Endometrial microvascular endothelial cells (primary cell): Measurements from ENCODE around the gene CFAP61. TPM values are rescaled to one million over a fixed set of nuclear protein-coding genes. Genes with fewer than 3 reads are reported as not detected.

Source experiments
- in situ Hi-C: cut with HindIII; loops from 2 replicates; pipeline ENCODE4 v1.10.0; 2017; ENCODE audit warnings: low sequenced_read_pairs, low pct_unique_long_range_greater_than_20kb; ENCODE audit errors: inconsistent ontology term
- total RNA-seq: library from RNA; depleted of rRNA; stranded (reverse); fragments of >200 nt; gene quantifications from one replicate; pipeline ENCODE4 v1.2.3, GENCODE V29; 2015; ENCODE audit errors: inconsistent ontology term

The CFAP61 gene
- total RNA-seq, 1 donor from 2014 or later: not detected

GRCh38 chr20:20363434-20363798, 311.1 kb downstream of the CFAP61 start:
- in situ Hi-C loops: no loop called here

DNA sequence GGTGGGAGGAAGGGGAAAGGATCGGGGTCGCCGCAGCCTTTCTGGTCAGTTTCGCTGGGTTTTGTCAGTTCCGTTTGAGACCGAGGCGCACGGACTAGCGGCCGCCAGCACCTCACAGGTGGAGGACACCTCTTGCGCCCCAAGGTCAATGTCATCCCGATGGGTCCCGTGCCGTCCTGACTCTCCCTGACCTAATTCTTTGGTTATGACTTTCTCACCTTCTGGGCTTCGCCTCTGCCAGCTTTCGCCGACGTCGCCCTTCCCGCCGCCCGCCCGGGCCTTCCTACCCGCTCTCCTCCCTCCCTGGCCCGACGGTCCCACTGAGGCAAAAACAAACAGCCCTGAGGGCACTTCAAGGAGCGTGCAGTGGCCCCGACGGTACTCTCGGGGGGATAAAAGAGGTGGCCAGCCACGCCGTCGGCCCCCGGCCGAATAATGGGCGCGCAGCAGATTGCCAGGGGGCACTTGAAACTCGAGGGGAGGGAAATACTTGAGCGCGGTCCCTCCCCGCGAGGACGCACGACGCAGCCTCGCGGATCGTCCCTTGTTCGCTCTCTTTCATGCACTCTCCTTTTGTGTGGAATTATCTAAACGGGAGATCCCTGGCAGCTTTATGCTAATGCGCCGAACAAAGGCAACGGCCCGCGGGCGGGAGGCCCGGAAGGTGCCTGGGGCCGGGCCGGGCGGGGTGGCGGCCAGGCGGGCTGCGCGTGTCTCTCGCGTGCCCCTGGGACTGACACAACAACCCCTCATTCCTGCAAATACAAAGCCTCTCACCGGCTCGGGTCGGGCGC, 311.7 kb downstream of the CFAP61 start:
- in situ Hi-C loops: no loop called here

DNA sequence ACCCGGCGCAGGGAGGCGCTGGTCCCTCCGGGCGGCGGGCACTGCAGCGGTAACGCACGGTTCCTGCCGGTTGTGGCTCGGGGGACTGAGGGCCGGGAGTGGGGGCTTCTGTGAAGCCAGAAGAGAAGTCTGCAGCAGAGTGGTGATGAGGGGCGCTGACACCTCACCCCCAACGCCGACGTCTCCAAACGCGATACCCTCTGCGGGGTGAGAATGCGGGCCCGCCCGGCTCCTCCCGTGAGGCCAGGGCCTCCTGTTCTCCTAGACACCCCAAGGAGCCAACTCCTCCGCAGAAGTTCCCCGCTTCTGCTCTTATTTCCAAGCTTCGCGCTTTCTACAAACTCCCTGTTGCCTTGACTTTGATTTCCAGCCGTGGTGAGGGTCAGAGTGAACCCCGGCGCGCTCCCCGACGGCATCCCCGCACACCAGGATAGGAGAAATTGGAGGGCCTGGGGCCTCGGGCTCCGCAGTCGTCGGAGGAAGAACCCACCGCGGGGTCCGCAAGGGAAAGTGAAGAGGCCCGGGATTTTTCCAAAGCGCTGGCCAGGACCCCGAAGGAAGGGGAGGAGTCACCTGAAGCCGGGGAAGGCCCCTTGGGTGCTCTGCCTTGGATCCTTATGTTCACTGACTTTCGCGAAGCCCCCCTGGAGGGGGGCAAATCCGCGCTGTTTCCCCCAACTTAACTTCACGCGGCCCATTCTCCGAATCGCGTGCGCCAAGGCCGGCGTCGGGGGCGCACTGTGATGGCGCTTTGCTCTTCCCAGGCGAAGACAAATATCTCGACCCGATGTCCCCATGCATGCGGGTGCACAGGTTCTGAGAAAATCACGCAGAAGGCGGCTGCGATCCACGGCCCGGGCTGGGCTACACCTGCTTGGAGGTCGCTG, 312.5 kb downstream of the CFAP61 start:
- in situ Hi-C loops: no loop called here

GRCh38 chr20:20365480-20366161, 313.3 kb downstream of the CFAP61 start:
- in situ Hi-C loops: no loop called here

DNA sequence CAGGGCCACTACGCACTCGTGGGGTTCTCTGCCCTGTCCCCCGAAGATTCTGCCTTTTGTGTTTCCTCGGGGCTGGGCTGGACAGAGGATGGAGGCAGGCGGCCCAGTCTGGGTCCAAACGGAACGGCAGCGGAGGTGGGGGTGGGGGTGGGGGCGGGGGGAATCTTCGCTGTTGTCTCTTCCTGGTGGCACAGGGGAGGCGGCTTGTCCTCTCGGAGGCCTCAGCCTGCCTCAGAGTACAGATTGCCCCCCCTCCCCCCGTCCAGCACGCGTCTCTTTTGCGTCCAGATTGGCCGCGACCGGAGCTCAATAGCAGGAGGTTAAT, 314.2 kb downstream of the CFAP61 start:
- in situ Hi-C loops: no loop called here

DNA sequence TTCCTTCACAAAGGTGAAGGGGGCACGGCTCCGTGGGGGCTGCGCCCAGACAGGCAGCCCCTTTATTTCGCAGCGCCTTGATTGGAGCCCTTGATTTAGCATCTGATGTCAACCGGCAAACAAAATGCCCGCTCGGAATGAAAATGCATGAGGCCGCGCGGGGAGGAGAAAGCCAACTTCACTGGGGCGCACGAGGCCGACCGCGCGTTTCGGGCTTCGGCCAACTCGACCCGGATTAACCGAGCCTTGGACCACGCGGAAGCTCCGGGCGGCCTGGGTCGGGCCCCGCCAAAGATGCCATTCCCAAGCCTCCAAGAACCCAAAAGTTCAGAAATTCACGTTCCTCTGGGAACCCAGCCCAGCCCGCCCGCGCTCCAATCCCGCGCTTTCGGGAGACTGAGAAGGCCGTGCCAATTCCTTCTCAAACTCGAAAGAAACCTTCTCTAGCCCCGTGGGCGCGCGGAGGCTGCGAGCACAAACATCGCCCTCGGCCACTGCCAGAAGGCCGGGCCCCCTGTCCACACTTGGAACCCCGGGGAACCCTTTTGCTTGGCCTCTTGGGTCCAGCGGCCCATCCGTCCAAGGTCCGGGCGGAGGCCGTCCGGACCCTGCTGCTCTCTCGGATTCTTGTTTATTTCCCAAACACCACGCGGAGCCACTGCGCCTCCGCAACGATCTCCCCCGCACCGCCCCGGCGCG, 314.7 kb downstream of the CFAP61 start:
- in situ Hi-C loops: no loop called here

DNA sequence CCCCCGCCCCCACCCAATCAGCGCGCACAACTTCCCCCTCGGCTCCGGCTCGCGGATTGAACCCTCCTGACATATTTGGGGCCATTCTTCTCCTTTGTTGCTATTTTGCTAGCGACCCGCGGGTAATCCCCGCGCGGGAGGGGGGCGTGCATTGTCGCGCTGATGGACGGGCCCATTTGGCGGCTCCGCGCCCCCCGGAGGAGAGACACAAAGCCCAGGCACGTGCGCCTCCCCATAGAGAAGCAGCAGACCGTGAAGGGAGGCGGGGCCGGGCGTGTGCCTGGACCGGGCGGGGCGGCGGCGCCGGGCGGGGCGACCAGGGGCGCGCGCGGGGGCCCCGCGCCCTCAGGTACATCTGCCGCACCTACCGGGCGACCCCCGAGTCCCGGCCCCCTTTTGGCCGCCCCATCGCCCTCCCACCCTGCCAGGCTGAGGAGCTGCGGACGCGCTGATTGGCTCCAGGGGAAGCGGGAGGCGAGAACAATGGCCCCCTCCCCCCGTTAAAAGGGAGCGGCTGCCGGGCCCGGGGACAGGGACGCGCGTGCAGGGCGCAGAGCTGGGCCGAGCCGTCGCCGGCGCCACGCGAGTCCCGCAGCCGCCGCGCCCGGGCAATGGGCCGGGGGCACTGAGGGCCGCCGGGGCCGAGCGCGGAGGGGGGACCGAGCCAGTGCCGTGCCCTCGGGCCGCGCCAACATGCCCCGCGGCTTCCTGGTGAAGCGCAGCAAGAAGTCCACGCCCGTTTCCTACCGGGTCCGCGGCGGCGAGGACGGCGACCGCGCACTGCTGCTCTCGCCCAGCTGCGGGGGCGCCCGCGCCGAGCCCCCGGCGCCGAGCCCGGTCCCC, 315.5 kb downstream of the CFAP61 start, which contains the start of gene INSM1:
Gene INSM1, plus strand, starts transcription at position 530 of the 843 bp plus-strand sequence. Its CDS starts 164 bp downstream, at position 694.
- in situ Hi-C loops: no loop called here

GRCh38 chr20:20368418-20369249, 316.3 kb downstream of the CFAP61 start:
- in situ Hi-C loops: no loop called here

- in situ Hi-C loops: no loop called here
Observed at GRCh38 chr20:20369250-20370093, 317.1 kb downstream of the CFAP61 start.

DNA sequence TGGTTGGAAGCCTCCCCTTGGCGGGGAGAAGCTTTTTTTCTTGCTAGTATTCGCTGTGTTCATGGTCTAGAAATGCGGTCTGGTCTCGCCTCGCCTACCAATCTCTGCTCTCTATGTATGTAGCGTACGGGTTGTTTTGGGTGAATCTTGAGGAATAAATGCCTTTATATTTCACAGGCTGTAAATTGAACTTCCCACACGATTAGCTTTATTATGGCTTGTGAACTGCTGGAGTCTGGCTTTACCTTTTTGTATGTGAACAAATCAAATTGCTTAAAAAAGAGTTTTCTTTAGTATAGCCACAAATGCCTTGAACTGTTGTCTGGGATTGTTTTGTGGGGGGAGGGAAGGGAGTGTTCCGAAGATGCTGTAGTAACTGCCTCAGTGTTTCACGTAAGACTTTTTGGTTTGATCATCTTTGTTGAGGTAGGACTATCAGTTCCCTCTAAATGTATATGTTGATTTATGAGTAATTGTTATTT, 317.8 kb downstream of the CFAP61 start:
- in situ Hi-C loops: no loop called here

GRCh38 chr20:20371083-20371482, 318.8 kb downstream of the CFAP61 start:
- in situ Hi-C loops: no loop called here

GRCh38 chr20:20371681-20372080, 319.3 kb downstream of the CFAP61 start:
- in situ Hi-C loops: no loop called here

DNA sequence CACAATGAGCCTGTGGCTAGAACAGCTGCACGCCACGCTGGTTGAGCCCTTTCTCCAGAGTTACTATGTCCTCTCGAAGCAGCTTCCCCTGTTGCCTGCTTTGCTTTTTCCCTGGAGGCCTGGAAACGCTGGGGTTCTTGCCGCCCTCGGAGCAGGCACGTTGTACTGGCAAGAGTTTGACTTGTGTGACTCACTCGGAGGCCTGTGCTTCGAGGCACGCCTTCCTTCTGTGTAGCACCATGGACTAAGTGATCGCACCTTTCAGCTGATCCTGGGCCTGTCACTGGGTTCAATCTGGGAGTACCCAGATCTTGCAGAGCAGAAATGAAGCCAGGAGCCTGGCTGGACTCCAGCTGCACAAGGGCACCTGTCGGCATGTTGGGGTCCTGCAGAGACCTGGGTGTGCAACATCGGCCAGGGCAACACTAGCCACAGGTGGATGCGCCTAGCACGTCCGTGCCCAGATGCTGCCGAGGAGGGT, 320.8 kb downstream of the CFAP61 start:
- in situ Hi-C loops: no loop called here

DNA sequence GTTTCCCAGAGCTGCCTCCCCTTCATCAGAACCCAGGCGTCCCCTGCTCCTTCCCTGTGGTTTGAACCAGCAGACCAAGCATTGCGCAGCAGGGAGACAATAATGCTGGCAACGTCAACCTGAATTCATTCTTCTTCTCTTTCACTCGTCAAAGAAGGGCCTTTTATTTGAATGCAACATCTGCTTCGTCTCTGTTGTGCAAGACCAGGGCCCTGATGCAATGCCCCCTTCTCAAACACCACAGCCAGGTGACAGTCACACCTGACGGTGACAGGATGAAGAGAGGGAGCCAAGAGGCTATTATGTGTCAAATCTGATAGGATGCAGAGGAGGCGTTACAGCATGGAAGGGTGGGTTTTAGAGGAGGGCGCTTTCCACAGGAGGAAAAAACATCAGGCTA, 323.5 kb downstream of the CFAP61 start:
- in situ Hi-C loops: no loop called here

DNA sequence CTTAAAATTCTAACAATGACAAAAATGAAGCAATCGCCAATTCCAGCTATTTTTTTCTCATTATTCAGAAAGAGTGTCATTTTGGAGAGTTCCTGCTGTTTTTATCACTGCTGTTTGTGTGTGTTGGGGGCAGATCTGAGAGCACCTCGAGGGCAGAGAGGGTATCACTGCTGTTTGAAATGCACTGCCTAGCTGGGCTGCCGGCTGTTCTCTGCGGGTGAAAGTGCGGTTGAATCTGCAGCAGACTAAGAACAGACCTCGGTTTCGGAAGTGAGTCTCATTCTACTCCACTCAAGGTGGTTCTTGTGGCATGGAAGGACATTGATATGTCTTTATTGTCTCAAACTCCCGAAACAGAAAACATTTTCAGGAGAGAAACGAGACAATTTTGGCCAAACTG, 333.9 kb downstream of the CFAP61 start:
- in situ Hi-C loops: no loop called here

DNA sequence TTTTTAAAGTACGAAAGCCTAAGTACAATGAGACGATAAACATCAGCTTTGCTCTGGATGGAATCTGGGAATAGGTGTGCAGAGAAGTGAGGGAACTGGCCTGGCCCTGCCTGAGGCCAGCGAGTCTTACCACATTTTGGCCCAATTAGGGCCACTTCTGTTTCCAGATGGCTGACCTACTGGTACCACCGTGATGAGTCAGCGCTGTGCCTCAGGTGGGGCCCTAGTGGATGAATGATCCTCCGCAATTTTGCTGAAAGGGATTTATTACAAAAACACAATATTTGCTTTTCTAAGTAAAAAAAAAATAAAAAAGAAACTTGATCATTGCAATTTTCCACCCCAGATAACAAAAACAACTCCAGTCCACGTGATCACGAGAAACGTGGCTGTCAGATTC, 338.1 kb downstream of the CFAP61 start:
- in situ Hi-C loops: no loop called here
